Measurements from ENCODE around the gene GOLIM4. TPM values are rescaled to one million over a fixed set of nuclear protein-coding genes. Genes with fewer than 3 reads are reported as not detected.

The GOLIM4 gene
- total and polyA plus RNA-seq, 2 donors (not counting 1 experiment from before 2014, with no cell fraction given) = 46.2 to 77.3 TPM

GRCh38 chr3:168112894-168113293 lies 17.2 kb upstream of the GOLIM4 start:
- Histone ChIP-seq H3K4me3 (replicated peaks in 1 of 4; ENCODE audit: control extremely low read depth in 1 of 4, insufficient read depth in 1 of 4, low read depth in 3 of 4, low read length in 4 of 4) (no peak overlapping the region), H2AFZ (ENCODE audit: low read length) (no peak overlapping the region), H3K9me3 (ENCODE audit: control insufficient read depth, insufficient read depth, low read depth, low read length) (no peaks in the 10 kb centered on the region), H3K4me1 (ENCODE audit: control insufficient read depth, extremely low read depth, insufficient read depth, low read length) (no peaks in the 10 kb centered on the region), H4K20me1 (ENCODE audit: control insufficient read depth, extremely low read depth, insufficient read depth, low read length) (no peaks in the 10 kb centered on the region), H3K27ac (ENCODE audit: insufficient read depth, low read length) (no peak overlapping the region), H3K36me3 (ENCODE audit: control insufficient read depth, insufficient read depth, low read length) (no peaks in the 10 kb centered on the region), H3K79me2 (ENCODE audit: control insufficient read depth, insufficient read depth, low read length) (no peaks in the 10 kb centered on the region), H3K4me2 (ENCODE audit: extremely low read depth, insufficient read depth, low read length) (no peak overlapping the region), H3K27me3 (ENCODE audit: control insufficient read depth, insufficient read depth, low read length) (no peaks in the 10 kb centered on the region), H3K9ac (ENCODE audit: insufficient read depth, low read length) (no peak overlapping the region)
- no peak for DNase-seq (ENCODE audit: low read depth in 2 of 2)
- TF ChIP-seq CTCF (conservative IDR thresholded peaks at IDR 0.05 in 1 of 2, IDR thresholded peaks at IDR 0.05 in 1 of 2; ENCODE audit: low read depth in 1 of 2, low read length in 2 of 2) (no peak), EZH2 (IDR thresholded peaks at IDR 0.05; ENCODE audit: low read length, missing control alignments) (no peak)

GRCh38 chr3:168104361-168104760 lies 8.6 kb upstream of the GOLIM4 start:
- no peak overlapping the region for H3K4me2 ChIP-seq (ENCODE audit: extremely low read depth, insufficient read depth, low read length)
- H3K4me3 ChIP-seq (replicated peaks in 1 of 4; ENCODE audit: control extremely low read depth in 1 of 4, insufficient read depth in 1 of 4, low read depth in 3 of 4, low read length in 4 of 4) = no peak overlapping the region
- H4K20me1 ChIP-seq (ENCODE audit: control insufficient read depth, extremely low read depth, insufficient read depth, low read length) = no peaks in the 10 kb centered on the region
- H3K4me1 ChIP-seq (ENCODE audit: control insufficient read depth, extremely low read depth, insufficient read depth, low read length) = peaks cover 4% of the 10 kb centered on the region
- DNase-seq (ENCODE audit: low read depth in 2 of 2) = no peak
- no peaks in the 10 kb centered on the region for H3K27me3 ChIP-seq (ENCODE audit: control insufficient read depth, insufficient read depth, low read length)
- no peak for TF ChIP-seq CTCF (conservative IDR thresholded peaks at IDR 0.05 in 1 of 2, IDR thresholded peaks at IDR 0.05 in 1 of 2; ENCODE audit: low read depth in 1 of 2, low read length in 2 of 2)
- no peak for TF ChIP-seq EZH2 (IDR thresholded peaks at IDR 0.05; ENCODE audit: low read length, missing control alignments)
- no peak overlapping the region for H3K9ac ChIP-seq (ENCODE audit: insufficient read depth, low read length)
- H3K36me3 ChIP-seq (ENCODE audit: control insufficient read depth, insufficient read depth, low read length) = no peaks in the 10 kb centered on the region
- no peaks in the 10 kb centered on the region for H3K9me3 ChIP-seq (ENCODE audit: control insufficient read depth, insufficient read depth, low read depth, low read length)
- H3K79me2 ChIP-seq (ENCODE audit: control insufficient read depth, insufficient read depth, low read length) = no peaks in the 10 kb centered on the region
- H2AFZ ChIP-seq (ENCODE audit: low read length) = no peak overlapping the region
- no peak overlapping the region for H3K27ac ChIP-seq (ENCODE audit: insufficient read depth, low read length)

GRCh38 chr3:168102735-168103410 lies 7.1 kb upstream of the GOLIM4 start:
- H3K27ac ChIP-seq (ENCODE audit: insufficient read depth, low read length) = no peak overlapping the region
- H3K36me3 ChIP-seq (ENCODE audit: control insufficient read depth, insufficient read depth, low read length) = no peaks in the 10 kb centered on the region
- DNase-seq (ENCODE audit: low read depth in 2 of 2) = no peak
- peaks cover 4% of the 10 kb centered on the region for H3K4me1 ChIP-seq (ENCODE audit: control insufficient read depth, extremely low read depth, insufficient read depth, low read length)
- no peak overlapping the region for H3K4me3 ChIP-seq (replicated peaks in 1 of 4; ENCODE audit: control extremely low read depth in 1 of 4, insufficient read depth in 1 of 4, low read depth in 3 of 4, low read length in 4 of 4)
- H2AFZ ChIP-seq (ENCODE audit: low read length) = no peak overlapping the region
- TF ChIP-seq CTCF (conservative IDR thresholded peaks at IDR 0.05 in 1 of 2, IDR thresholded peaks at IDR 0.05 in 1 of 2; ENCODE audit: low read depth in 1 of 2, low read length in 2 of 2) (no peak), EZH2 (IDR thresholded peaks at IDR 0.05; ENCODE audit: low read length, missing control alignments) (no peak)
- H3K27me3 ChIP-seq (ENCODE audit: control insufficient read depth, insufficient read depth, low read length) = no peaks in the 10 kb centered on the region
- no peak overlapping the region for H3K9ac ChIP-seq (ENCODE audit: insufficient read depth, low read length)
- H3K79me2 ChIP-seq (ENCODE audit: control insufficient read depth, insufficient read depth, low read length) = no peaks in the 10 kb centered on the region
- H4K20me1 ChIP-seq (ENCODE audit: control insufficient read depth, extremely low read depth, insufficient read depth, low read length) = no peaks in the 10 kb centered on the region
- no peaks in the 10 kb centered on the region for H3K9me3 ChIP-seq (ENCODE audit: control insufficient read depth, insufficient read depth, low read depth, low read length)
- H3K4me2 ChIP-seq (ENCODE audit: extremely low read depth, insufficient read depth, low read length) = no peak overlapping the region
